ENCODE measurements around the gene TPT1. TPM values are rescaled to one million over a fixed set of nuclear protein-coding genes. Genes with fewer than 3 reads are reported as not detected.
A peak's percentile ranks its signal among the peaks of the same experiment; 100 is the strongest.

Gene TPT1
- total RNA-seq, 6 experiments from 2014 or later, result 2,421 to 2,688 (median 2,563) TPM

DNA sequence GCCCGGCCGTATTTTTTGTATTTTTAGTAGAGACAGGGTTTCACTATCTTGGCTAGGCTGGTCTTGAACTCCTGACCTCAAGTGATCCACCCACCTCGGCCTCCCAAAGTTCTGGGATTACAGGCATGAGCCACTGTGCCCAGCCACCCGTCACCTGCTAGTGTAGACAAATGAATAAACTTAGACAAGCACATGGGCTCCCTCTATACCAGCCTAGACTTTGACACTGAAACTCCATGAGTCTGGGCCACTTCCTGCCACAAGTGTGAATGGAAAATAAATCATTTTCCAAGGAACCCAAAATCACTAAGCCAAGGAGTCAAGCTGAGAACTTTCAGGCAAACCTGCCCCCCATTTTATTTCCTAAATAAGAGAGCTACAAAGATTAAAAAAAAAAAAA lies 27.0 kb upstream of the TPT1 start:
- Mint-ChIP-seq H3K27ac (no peak overlapping the region; the same call in 1 of the 2 replicates), H3K9me3 (peaks cover 5% of the 10 kb centered on the region; the same call in 1 of the 2 replicates), H3K36me3 (ENCODE audit: low read depth) (peaks cover 11% of the 10 kb centered on the region), H3K4me3 (no peak overlapping the region), H3K4me1 (ENCODE audit: low read depth) (peaks cover 32% of the 10 kb centered on the region), H3K27me3 (ENCODE audit: insufficient read depth) (peaks cover 3% of the 10 kb centered on the region; the same call in 1 of the 2 replicates)
- no peak for TF ChIP-seq CTCF (IDR thresholded peaks at IDR 0.05)
- DNase-seq, result no peak

GRCh38 chr13:45367358-45367757 lies 26.4 kb upstream of the TPT1 start:
- peak; percentile 83 for DNase-seq
- Mint-ChIP-seq H3K4me1 (ENCODE audit: low read depth) (peaks cover 35% of the 10 kb centered on the region), H3K36me3 (ENCODE audit: low read depth) (peaks cover 17% of the 10 kb centered on the region), H3K27ac (peak overlapping the region; percentile 75), H3K4me3 (no peak overlapping the region), H3K9me3 (peaks cover 5% of the 10 kb centered on the region; the same call in 1 of the 2 replicates), H3K27me3 (ENCODE audit: insufficient read depth) (peaks cover 7% of the 10 kb centered on the region; the same call in 1 of the 2 replicates)
- no peak for TF ChIP-seq CTCF (IDR thresholded peaks at IDR 0.05)

DNA sequence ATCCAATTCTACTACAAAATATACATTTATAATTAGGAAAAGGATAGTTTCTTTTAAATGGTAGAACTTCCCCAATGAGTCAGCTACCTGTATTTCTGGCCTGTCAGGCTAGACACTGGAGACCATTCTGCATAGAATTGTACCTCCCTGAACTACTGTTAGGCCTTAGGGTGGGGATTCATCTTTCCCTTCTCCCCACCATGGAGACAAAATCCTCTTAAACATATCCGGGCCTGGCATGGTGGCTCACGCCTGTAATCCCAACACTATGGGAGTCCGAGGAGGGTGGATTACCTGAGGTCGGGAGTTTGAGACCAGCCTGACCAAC lies 24.5 kb upstream of the TPT1 start:
- DNase-seq, result no peak
- H3K4me1 Mint-ChIP-seq (ENCODE audit: low read depth), result peaks cover 37% of the 10 kb centered on the region
- H3K4me3 Mint-ChIP-seq, result no peak overlapping the region
- H3K27me3 Mint-ChIP-seq (ENCODE audit: insufficient read depth), result peaks cover 7% of the 10 kb centered on the region; the same call in 1 of the 2 replicates
- H3K27ac Mint-ChIP-seq, result no peak overlapping the region
- H3K9me3 Mint-ChIP-seq, result peaks cover 5% of the 10 kb centered on the region
- no peak for TF ChIP-seq CTCF (IDR thresholded peaks at IDR 0.05)
- peaks cover 25% of the 10 kb centered on the region for H3K36me3 Mint-ChIP-seq (ENCODE audit: low read depth)

- DNase-seq, result no peak
- Mint-ChIP-seq H3K4me1 (ENCODE audit: low read depth) (peaks cover 37% of the 10 kb centered on the region), H3K4me3 (no peak overlapping the region), H3K27ac (no peak overlapping the region), H3K9me3 (peaks cover 5% of the 10 kb centered on the region), H3K27me3 (ENCODE audit: insufficient read depth) (peaks cover 7% of the 10 kb centered on the region; the same call in 1 of the 2 replicates), H3K36me3 (ENCODE audit: low read depth) (peaks cover 30% of the 10 kb centered on the region)
- no peak for TF ChIP-seq CTCF (IDR thresholded peaks at IDR 0.05)
These were observed 24.0 kb upstream of the TPT1 start for GRCh38 chr13:45364876-45365557.

GRCh38 chr13:45362939-45363338 lies 22.0 kb upstream of the TPT1 start:
- peaks cover 5% of the 10 kb centered on the region for H3K9me3 Mint-ChIP-seq
- peaks cover 40% of the 10 kb centered on the region for H3K36me3 Mint-ChIP-seq (ENCODE audit: low read depth)
- peaks cover 22% of the 10 kb centered on the region for H3K4me1 Mint-ChIP-seq (ENCODE audit: low read depth)
- no peak overlapping the region for H3K27ac Mint-ChIP-seq
- peaks cover 5% of the 10 kb centered on the region for H3K27me3 Mint-ChIP-seq (ENCODE audit: insufficient read depth)
- no peak for DNase-seq
- peak; percentile 50; the same call in 1 of the 2 replicates for TF ChIP-seq CTCF (IDR thresholded peaks at IDR 0.05)
- no peak overlapping the region for H3K4me3 Mint-ChIP-seq
